OCI-LY7 (cell line): ENCODE data around the gene GPR146. TPM values are rescaled to one million over a fixed set of nuclear protein-coding genes. Genes with fewer than 3 reads are reported as not detected.

Experiments used
- BruUV-seq: library from RNA; stranded (reverse); fragments of 400-500 nt; replicated peaks from 2 replicates; lab custom pipeline; 2021; lab: Mats Ljungman, UMichigan
- CTCF ChIA-PET: fragments of 300-600 bp; sonication (Branson Sonifier 250); formaldehyde crosslinking; loops from one replicate; lab custom pipeline; 2022; ENCODE audit warnings: antibody characterized with exemption; ENCODE audit not compliant: unreplicated experiment; lab: Charles Lee
- POLR2A ChIA-PET: fragments of 300-600 bp; sonication (Branson Sonifier 250); formaldehyde crosslinking; loops from one replicate; lab custom pipeline; 2022; ENCODE audit warnings: antibody characterized with exemption; lab: Charles Lee
- DNase-seq: peaks from one replicate; pipeline ENCODE4 v3.0.0-alpha.2; 2015; ENCODE audit warnings: low spot score
- H2AFZ ChIP-seq: fragments of 200-600 bp; sonication (generic), shearing (Covaris generic); 2 replicates; pipeline ENCODE4 v1.6.1; 2014; ENCODE audit warnings: mild to moderate bottlenecking, antibody characterized with exemption, low read length, moderate library complexity
- H3K27ac ChIP-seq: fragments of 200-600 bp; sonication (generic); 2 replicates; pipeline ENCODE4 v1.5.1; 2014; ENCODE audit warnings: mixed run types, low read depth, mild to moderate bottlenecking, moderate library complexity, low read length, inconsistent platforms; ENCODE audit not compliant: poor library complexity, severe bottlenecking
- H3K36me3 ChIP-seq: fragments of 200-600 bp; sonication (generic); 2 replicates; pipeline ENCODE4 v1.6.1; 2014; ENCODE audit warnings: mild to moderate bottlenecking, antibody characterized with exemption, low read length, moderate library complexity, mixed read lengths; ENCODE audit not compliant: insufficient read depth
- H3K4me1 ChIP-seq: fragments of 200-600 bp; sonication (generic); 2 replicates; pipeline ENCODE4 v1.5.1; 2014; ENCODE audit warnings: mild to moderate bottlenecking, low read length; ENCODE audit not compliant: insufficient read depth, poor library complexity, severe bottlenecking
- H3K4me2 ChIP-seq: fragments of 200-600 bp; sonication (generic); 2 replicates; pipeline ENCODE4 v1.6.1; 2014; ENCODE audit warnings: mild to moderate bottlenecking, low read length
- H3K4me3 ChIP-seq: fragments of 200-600 bp; sonication (generic); 2 replicates; pipeline ENCODE4 v1.5.1; 2014; ENCODE audit warnings: mild to moderate bottlenecking, low read depth, low read length; ENCODE audit not compliant: poor library complexity, severe bottlenecking
- H3K79me2 ChIP-seq: fragments of 200-600 bp; sonication (generic); 2 replicates; pipeline ENCODE4 v1.6.1; 2016; ENCODE audit warnings: low read depth, mild to moderate bottlenecking, low read length, moderate library complexity, mixed read lengths; ENCODE audit not compliant: insufficient read depth
- H3K9me2 ChIP-seq: fragments of 200-600 bp; sonication (generic); 2 replicates; pipeline ENCODE4 v1.6.1; 2016; ENCODE audit warnings: mild to moderate bottlenecking, low read length, mixed read lengths; ENCODE audit not compliant: insufficient read depth
- H3K9me3 ChIP-seq: fragments of 200-600 bp; sonication (generic); 2 replicates; pipeline ENCODE4 v1.6.1; 2014; ENCODE audit warnings: mild to moderate bottlenecking, mixed run types, low read length, mixed read lengths
- H4K20me1 ChIP-seq: fragments of 200-600 bp; sonication (generic); 2 replicates; pipeline ENCODE4 v1.6.1; 2014; ENCODE audit warnings: mild to moderate bottlenecking, antibody characterized with exemption, low read length, moderate library complexity, mixed read lengths; ENCODE audit not compliant: insufficient read depth
- EZH2phosphoT487 ChIP-seq: fragments of 200-600 bp; sonication (generic); IDR thresholded peaks from 2 replicates; pipeline ENCODE4 v1.6.1; 2018; ENCODE audit warnings: low read depth, borderline replicate concordance, mild to moderate bottlenecking, mixed run types, antibody characterized with exemption, low read length, moderate library complexity, mixed read lengths
- intact Hi-C: fragments of 100-400 bp; cut with micrococcal nuclease; formaldehyde crosslinking; loops from one replicate; pipeline ENCODE4 v1.10.0; 2022; ENCODE audit not compliant: unreplicated experiment
- total RNA-seq, 2 experiments: library from RNA; depleted of rRNA in 1 of 2; stranded (reverse); fragments of >200 nt in 1 of 2; shearing (Covaris generic) in 1 of 2; gene quantifications; 2 replicates each; pipeline ENCODE4 v1.2.3, GENCODE V29; 2014 to 2022
- TF ChIP-seq, protein P1 (sequence below): fragments of 200-600 bp; sonication (generic); conservative IDR thresholded peaks from 2 replicates; pipeline ENCODE4 v1.5.1; 2014; ENCODE audit warnings: mild to moderate bottlenecking, antibody characterized with exemption, low read length, moderate library complexity, mixed read lengths

GPR146 gene
- total RNA-seq, 2 experiments from 2014 or later, result 0.95 to 3.3 TPM

DNA sequence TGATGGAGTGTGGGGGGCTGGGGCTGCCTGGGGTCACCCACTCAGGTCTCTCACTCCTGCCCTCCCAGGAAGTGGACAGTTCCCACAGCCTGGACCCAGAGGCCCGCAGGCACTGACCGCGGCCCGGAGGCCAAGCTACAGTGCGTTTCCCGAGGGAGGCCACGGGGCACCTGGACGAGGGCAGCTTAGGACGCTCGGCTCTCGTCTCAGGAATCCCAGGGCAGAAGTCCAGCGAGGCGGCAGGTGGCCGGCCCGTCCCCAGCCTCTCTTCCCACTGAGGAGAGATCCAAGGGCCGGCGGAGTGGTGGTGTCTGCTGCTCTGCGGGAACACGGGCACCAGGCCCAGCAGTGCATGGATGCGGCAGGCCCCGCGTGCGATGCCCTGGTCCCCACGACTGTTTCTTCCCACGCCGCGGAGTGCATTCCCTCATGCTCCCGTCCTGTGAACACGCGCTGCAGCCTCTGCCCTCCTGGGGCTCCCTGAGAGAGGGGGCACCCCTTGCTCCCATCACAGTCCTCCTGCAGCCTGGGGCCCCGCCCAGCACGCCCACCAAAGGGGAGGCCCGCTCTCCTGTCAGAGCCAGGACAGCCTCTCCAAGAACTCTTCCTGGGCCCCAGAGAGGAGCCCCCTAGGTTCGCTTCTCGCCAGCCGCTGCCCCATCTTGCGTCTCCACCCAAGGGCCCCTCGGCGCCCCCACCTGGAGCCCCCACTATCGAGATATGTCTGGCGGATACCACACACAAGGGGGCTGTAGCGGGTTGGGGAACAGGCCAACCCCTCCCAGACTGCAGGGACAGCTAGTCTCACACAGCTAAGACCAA lies 24.3 kb upstream of the GPR146 start:
- Histone ChIP-seq H3K27ac (no peak overlapping the region), H3K79me2 (peaks cover 28% of the 10 kb centered on the region; the same call in 1 of the 2 replicates), H3K4me3 (no peak overlapping the region), H4K20me1 (no peaks in the 10 kb centered on the region), H3K4me1 (peaks cover 63% of the 10 kb centered on the region), H3K9me2 (no peaks in the 10 kb centered on the region), H3K36me3 (peaks cover 49% of the 10 kb centered on the region), H3K4me2 (no peak overlapping the region), H3K9me3 (no peaks in the 10 kb centered on the region), H2AFZ (no peak overlapping the region)
- ChIA-PET POLR2A (no interaction called here), CTCF (no interaction called here)
- intact Hi-C loops, result loop anchor here (2.0 kb wide), 1 partner anchor 45 kb away; no protein-coding TSS in a partner anchor
- BruUV-seq, result no TSS peak
- TF ChIP-seq, protein P1, sequence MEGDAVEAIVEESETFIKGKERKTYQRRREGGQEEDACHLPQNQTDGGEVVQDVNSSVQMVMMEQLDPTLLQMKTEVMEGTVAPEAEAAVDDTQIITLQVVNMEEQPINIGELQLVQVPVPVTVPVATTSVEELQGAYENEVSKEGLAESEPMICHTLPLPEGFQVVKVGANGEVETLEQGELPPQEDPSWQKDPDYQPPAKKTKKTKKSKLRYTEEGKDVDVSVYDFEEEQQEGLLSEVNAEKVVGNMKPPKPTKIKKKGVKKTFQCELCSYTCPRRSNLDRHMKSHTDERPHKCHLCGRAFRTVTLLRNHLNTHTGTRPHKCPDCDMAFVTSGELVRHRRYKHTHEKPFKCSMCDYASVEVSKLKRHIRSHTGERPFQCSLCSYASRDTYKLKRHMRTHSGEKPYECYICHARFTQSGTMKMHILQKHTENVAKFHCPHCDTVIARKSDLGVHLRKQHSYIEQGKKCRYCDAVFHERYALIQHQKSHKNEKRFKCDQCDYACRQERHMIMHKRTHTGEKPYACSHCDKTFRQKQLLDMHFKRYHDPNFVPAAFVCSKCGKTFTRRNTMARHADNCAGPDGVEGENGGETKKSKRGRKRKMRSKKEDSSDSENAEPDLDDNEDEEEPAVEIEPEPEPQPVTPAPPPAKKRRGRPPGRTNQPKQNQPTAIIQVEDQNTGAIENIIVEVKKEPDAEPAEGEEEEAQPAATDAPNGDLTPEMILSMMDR, result no peak
- TF ChIP-seq EZH2phosphoT487, result no peak
- no peak for DNase-seq

DNA sequence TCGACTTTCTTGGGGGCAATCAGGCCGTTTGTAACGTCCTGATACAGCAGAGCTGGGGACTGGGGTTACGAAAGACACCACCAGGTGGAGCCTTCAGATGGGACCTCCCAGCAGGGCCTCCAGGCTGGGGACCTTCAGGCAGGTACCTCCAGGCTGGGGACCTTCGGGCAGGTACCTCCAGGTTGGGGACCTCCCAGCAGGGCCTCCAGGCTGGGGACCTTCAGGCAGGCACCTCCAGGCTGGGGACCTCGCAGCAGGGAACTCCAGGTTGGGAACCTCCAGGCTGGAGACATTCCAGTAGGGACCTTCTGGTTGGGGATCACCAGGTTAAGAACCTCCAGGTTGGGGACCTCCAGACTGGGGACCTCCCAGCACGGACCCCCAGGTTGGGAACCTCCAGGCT lies 23.5 kb upstream of the GPR146 start:
- Histone ChIP-seq H3K27ac (no peak overlapping the region), H3K4me3 (no peak overlapping the region), H3K79me2 (peaks cover 28% of the 10 kb centered on the region; the same call in 1 of the 2 replicates), H3K9me2 (no peaks in the 10 kb centered on the region), H4K20me1 (no peaks in the 10 kb centered on the region), H3K36me3 (peaks cover 56% of the 10 kb centered on the region), H3K9me3 (no peaks in the 10 kb centered on the region), H2AFZ (no peak overlapping the region), H3K4me2 (no peak overlapping the region), H3K4me1 (peaks cover 65% of the 10 kb centered on the region)
- intact Hi-C loops, result loop anchor here (2.0 kb wide), 1 partner anchor 44 kb away; no protein-coding TSS in a partner anchor
- BruUV-seq, result no TSS peak
- TF ChIP-seq, protein P1, result peak; percentile 74
- TF ChIP-seq EZH2phosphoT487, result no peak
- DNase-seq, result peak; percentile 64
- ChIA-PET POLR2A (no interaction called here), CTCF (interaction anchor here (1.1 kb wide), 1 partner anchor 44 kb away, joined by 7 read pairs; no protein-coding TSS in a partner anchor)
